GM19395 (cell line): ENCODE results near the gene C17orf67.

Experiments used
- ATAC-seq: cut with Tn5 transposase; IDR thresholded peaks from one replicate; pipeline ENCODE4 v1.9.1; 2021; ENCODE audit warnings: mild to moderate bottlenecking, moderate library complexity; ENCODE audit not compliant: unreplicated experiment

Gene C17orf67

GRCh38 chr17:56833809-56834379 lies at the start of gene C17orf67, which contains the start of gene DGKE:
Gene C17orf67, minus strand, starts transcription at chr17:56833920. Its CDS starts 18,110 bp downstream, at chr17:56815810.
Gene DGKE, plus strand, starts transcription at chr17:56834151. Its CDS starts 645 bp downstream, at chr17:56834796.
- peak; percentile 71 for ATAC-seq

- ATAC-seq = no peak
Observed at GRCh38 chr17:56881685-56882295, 48.1 kb upstream of the C17orf67 start.

- ATAC-seq = no peak
Observed at GRCh38 chr17:56880571-56880970, 46.9 kb upstream of the C17orf67 start.

- no peak for ATAC-seq
Observed at GRCh38 chr17:56880133-56880532, 46.4 kb upstream of the C17orf67 start.

GRCh38 chr17:56879280-56879679 lies 45.6 kb upstream of the C17orf67 start:
- no peak for ATAC-seq

- ATAC-seq = no peak
Observed at GRCh38 chr17:56876766-56877179, 43.1 kb upstream of the C17orf67 start.

GRCh38 chr17:56870081-56870651 lies 36.4 kb upstream of the C17orf67 start:
- peak; percentile 59 for ATAC-seq

- no peak for ATAC-seq
Observed at GRCh38 chr17:56868716-56869115, 35.0 kb upstream of the C17orf67 start.

GRCh38 chr17:56867948-56868376 lies 34.2 kb upstream of the C17orf67 start:
- ATAC-seq = no peak

- no peak for ATAC-seq
Observed at GRCh38 chr17:56866496-56866895, 32.8 kb upstream of the C17orf67 start.

GRCh38 chr17:56866076-56866475 lies 32.4 kb upstream of the C17orf67 start:
- ATAC-seq = no peak

GRCh38 chr17:56863974-56864373 lies 30.3 kb upstream of the C17orf67 start:
- ATAC-seq = no peak

GRCh38 chr17:56861899-56862298 lies 28.2 kb upstream of the C17orf67 start:
- ATAC-seq = no peak

- no peak for ATAC-seq
Observed at GRCh38 chr17:56851008-56851407, 17.3 kb upstream of the C17orf67 start.

GRCh38 chr17:56850591-56850990 lies 16.9 kb upstream of the C17orf67 start:
- ATAC-seq = no peak

- no peak for ATAC-seq
Observed at GRCh38 chr17:56849131-56849530, 15.4 kb upstream of the C17orf67 start.

- ATAC-seq = no peak
Observed at GRCh38 chr17:56847106-56847505, 13.4 kb upstream of the C17orf67 start.

- no peak for ATAC-seq
Observed at GRCh38 chr17:56845934-56846333, 12.2 kb upstream of the C17orf67 start.

GRCh38 chr17:56842577-56842976 lies 8.9 kb upstream of the C17orf67 start:
- no peak for ATAC-seq

GRCh38 chr17:56838687-56839086 lies 5.0 kb upstream of the C17orf67 start:
- ATAC-seq = no peak

GRCh38 chr17:56835264-56835585 lies 1.5 kb upstream of the C17orf67 start:
- no peak for ATAC-seq
